Right lung (tissue), 5 donors: ENCODE results near the gene COMTD1. TPM values are rescaled to one million over a fixed set of nuclear protein-coding genes. Genes with fewer than 3 reads are reported as not detected.
"Not testable (repeated sequence)": the region's sequence is repeated elsewhere in the genome, so short reads cannot be mapped to it uniquely, and the experiment has no call there.

Experiments
- DNase-seq, 2 donors: peaks; one replicate each; pipeline ENCODE4 v3.0.0-alpha.2; 2013
- polyA plus RNA-seq, 5 donors: library from polyadenylated mRNA; unstranded; fragments of 120-200 nt; gene quantifications; one replicate each; pipeline versions ENCODE4 v1.2.1 to v1.2.3, GENCODE V29; 2013; ENCODE audit warnings: inconsistent platforms in 1 of 5, low replicate concordance in 1 of 5; ENCODE audit not compliant: insufficient read length in 5 of 5, insufficient read depth in 1 of 5

The COMTD1 gene
- polyA plus RNA-seq, 5 donors = 2.2 to 5.7 (median 4.3) TPM

DNA sequence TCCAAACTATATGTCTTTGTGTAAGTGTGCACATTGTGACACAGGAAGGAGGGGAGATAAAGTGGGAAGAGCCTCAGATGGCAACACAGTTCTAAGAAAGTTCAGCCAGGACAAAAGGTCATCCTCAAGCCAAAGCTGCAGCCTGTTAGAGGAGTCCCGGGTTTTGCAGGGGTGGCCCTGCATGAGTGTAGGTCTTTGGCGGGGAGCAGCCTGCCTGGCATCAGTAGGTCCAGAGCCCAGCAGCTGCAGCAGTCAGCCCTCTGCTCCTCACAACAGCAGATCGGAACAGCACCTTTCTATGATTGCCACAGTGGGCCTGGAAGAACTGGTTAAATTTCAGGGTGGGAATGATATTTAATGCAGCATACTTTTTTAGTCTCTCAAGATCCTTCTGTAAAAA lies 38.7 kb downstream of the COMTD1 start:
- DNase-seq = no peak

DNA sequence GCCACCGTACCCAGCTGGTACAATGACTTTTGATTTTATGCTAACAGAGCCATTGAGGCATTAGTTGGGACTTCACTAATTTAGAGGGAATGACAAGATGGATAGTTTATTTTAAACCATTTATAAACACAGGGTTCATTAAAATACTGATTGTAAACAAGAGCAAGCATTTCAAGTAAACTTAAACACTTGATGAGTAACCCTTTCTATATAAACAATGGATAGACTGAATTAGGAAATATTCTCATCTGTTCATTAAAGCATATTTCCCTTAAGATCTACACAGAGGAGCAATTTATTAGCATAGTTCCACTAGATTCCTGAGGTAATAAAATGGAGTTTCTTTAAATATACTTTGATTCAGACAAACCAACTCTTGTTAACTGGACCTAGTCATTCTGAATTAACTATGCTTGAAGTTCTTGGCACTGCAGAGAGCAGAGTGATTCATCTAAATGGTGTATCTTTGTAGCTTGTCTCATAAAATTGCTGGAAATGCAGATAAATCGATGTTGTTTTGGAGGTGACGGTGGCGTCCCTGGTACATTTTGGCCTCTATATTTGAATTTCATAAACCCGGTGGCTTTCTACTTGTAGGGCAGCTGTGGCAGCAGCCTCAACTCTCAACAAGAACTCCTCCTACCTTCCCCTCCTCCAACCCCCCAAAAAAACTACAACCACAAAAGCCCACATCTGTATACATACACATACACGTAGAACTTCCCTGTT lies 40.6 kb downstream of the COMTD1 start:
- no peak for DNase-seq

DNA sequence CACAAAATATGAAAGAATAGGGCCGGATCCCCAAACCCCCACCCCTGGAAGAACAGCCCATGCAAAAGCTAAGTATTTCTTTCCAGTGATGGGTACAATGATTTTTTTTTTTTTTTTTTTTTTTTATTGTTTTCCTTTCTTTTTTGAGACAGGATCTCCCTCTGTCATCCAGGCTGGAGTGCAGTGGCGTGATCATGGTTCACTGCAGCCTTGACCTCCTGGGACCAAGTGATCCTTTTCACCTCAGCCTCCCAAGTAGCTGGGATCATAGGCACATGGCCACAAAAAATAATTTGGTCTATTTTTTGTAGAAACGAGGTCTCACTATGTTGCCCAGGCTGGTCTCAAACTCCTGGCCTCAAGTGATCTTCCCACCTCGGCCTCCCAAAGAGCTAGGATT lies 41.1 kb downstream of the COMTD1 start:
- DNase-seq = not testable (repeated sequence)

DNA sequence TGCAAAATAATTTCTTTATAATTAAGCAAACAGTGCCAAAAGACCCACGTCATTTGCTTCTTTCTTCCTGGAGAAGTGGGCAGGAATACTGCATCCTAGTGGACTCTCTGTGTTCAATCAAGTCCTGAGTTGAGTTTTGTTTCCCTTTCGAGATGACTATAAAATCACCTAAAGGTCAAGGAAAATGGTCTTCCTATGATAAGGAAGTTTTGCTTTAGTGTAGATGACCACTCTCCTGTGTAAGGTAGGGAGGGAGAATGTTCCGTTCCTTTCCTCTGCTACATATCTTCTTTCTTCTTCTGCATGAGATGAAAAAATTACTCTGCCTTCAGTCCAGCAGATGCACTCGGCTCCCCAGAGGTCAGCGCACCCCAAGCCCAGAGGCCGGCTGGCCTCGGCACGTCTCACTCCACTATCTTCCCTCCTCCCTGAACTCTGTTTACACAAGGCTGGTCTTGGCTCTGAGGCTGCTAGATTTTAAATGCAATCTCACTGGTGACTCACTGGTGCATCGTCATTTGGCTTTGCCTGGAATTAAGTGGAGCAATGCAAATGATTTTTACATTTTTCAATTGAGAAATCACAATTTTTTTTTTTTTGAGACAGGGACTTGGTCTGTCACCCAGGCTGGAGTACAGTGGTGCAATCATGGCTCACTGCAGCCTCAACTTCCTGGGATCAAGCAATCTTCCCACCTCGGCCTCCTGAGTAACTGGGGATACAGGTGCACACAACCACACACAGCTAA lies 43.8 kb downstream of the COMTD1 start:
- peak; percentile 36 to 47 for DNase-seq

DNA sequence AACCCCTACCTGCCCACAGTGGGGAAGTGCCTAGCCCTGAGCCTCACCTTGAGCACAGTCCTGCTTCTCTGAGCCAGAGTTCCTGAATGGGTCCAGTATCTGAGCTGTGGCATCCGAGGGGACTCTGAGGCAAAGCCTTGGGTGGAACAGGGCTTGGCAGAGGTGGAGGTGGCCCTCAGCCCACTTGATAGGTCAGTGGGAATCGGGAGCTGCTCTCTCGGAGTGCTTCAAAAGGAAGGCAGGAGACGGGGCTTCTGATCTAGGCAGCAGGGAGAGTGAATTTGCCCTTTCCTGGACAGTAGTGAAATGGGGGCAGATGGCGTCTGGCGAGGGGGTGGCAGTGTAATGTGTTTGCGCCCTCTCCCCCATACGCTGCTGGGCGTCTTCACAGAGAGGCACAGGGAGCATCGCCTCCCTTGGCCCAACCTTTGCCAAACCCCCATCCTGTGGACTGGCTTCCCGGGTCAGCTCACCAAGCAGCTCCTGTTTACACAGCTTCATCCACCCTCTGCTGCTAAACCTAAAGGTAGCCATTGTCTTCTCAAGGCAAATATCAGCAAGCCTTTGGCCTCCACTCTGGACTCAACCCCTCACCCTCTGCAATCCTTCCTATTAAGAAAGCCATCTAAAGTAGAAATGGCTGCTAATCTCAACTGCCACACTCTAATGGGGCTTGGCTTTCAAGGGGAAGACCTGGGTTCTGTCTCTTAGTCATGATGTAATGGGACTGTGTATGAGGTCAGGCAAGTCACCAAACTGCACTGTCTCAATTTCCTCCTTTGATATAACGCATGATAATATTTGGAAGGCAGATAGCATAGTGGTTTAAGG lies 46.3 kb downstream of the COMTD1 start:
- DNase-seq = no peak

DNA sequence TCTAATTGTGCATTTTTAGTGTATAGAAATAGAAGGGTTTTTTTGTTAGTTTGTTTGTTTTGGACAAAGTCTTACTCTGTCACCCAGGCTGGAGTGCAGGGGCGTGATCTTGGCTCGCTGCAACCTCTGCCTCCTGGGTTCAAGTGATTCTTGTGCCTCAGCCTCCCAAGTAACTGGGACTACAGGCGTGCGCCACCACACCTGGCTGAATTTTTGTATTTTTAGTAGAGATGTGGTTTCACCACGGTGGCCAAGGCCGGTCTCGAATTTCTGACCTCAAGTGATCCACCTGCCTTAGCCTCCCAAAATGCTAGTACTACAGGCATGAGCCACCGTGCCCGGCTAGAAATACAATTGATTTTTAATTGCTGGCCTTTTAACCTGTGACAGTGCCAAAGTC lies 47.2 kb downstream of the COMTD1 start:
- not testable (repeated sequence) for DNase-seq

DNA sequence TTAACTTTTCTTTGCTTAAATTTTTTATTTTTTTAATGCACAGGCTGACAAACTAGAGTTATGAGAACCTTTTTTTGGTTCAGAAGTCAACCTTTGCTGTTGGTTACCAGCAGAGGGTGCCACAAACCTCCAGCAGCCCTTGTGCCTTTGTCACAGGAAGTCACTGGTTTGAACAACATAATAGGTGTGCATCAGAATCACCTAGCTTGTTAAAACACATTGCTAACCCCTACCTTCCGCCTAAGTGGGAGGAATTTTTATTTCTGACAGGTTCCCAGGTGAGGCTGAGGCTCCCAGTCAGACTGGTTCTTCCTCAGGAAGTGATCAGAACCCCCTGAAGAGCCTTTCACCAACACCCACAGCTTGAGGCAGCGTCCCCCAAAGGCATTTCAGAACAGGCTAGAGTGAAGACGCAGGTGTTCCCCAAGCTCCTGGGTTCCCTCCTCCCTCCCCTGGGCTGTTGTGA lies 47.8 kb downstream of the COMTD1 start:
- DNase-seq = peak; percentile 10 to 20

DNA sequence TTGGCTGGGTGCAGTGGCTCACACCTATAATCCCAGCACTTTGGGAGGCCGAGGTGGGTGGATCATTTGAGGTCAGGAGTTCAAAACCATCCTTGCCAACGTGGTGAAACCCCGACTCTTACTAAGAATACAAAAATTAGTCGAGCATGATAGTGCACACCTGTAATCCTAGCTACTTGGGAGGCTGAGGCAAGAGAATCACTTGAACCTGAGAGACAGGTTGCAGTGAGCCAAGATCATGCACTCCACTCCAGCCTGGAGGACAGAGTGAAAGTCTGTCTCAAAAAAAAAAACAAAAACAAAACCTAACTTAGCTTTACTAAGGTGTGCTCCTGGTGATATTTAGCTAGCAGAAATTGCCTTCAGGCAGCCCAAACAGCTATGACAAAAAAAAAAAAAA lies 49.4 kb downstream of the COMTD1 start:
- no peak for DNase-seq

Other genes with a start within 250 kb of the COMTD1 start
- gene SAMD8, start 124.3 kb downstream of the COMTD1 start, polyA plus RNA-seq = 10 to 100 TPM in 4 of 5 donors, 1 to 10 TPM in 1; 9.9 to 16.7 (median 14.2) TPM
- 100 to 1,000 TPM; 163 to 177 (median 169) TPM for gene VDAC2, start 25.2 kb downstream of the COMTD1 start, polyA plus RNA-seq
- gene ZNF503, start 165.8 kb upstream of the COMTD1 start, polyA plus RNA-seq = 10 to 100 TPM; 37.1 to 76.2 (median 49.6) TPM
- 10 to 100 TPM; 13.4 to 23.1 (median 19.1) TPM for gene LRMDA, start 195.7 kb upstream of the COMTD1 start, polyA plus RNA-seq